ENCODE measurements around the gene NTRK1.

NTRK1 gene

GRCh38 chr1:156898161-156898566 lies 37.5 kb downstream of the NTRK1 start:
- no peak for DNase-seq (ENCODE audit: low spot score)

GRCh38 chr1:156898971-156899664 lies 38.5 kb downstream of the NTRK1 start:
- no peak for DNase-seq (ENCODE audit: low spot score)

DNA sequence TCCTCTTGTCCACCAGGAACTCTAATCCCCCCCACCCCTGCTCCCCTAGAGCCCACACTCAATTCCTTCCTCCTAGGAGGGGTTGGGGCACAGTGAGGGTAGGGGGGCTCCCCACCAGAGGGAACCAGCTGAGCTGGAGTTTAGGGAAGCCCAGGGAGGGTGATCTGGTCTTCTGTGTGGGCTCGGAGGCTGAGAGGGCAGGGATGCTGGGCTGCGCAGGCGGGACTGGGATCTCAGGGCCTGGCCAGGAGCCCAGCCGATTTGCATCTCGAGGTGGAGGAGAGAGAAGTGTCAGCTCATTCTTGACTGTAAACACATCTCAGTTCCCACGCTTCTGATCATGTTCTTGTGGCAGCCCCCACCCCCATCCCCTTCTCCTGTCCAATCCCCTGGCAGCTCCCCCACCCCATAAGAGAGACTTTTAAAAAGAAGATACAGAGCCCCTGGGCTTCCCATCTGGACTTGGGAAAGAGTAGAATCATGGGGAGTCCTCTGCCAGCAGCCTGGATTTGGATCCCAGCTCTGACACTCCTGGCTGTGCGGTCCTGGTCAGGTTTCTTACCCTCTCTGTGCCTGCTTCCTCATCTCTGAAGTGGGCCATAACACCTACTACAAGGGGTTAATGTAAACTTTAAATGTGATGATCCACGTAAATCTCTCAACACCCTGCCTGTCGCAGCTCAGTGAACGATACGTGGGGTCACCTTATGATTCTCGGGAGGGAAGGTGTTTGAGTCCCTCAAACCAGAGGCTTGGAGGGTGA lies 39.5 kb downstream of the NTRK1 start:
- no peak for DNase-seq (ENCODE audit: low spot score)

GRCh38 chr1:156900896-156901589 lies 40.4 kb downstream of the NTRK1 start:
- no peak for DNase-seq (ENCODE audit: low spot score)

DNA sequence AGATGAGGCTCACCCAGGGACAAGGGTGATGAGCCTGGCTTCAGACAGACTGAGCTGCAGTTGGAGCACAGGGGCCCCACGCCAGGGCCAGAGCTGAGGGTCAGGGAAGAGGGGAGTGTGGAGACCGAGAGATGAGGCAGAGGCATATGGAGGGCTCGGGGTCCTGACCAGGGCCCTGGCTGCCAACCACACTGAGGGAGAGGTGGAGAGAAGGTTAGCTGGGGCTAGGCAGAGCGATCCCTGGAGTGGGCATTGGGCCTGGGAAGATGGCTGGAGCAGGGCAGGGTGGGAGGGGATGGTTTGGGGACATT lies 40.9 kb downstream of the NTRK1 start:
- no peak for DNase-seq (ENCODE audit: low spot score)

GRCh38 chr1:156901966-156902915 lies 41.6 kb downstream of the NTRK1 start:
- DNase-seq (ENCODE audit: low spot score) = no peak

DNA sequence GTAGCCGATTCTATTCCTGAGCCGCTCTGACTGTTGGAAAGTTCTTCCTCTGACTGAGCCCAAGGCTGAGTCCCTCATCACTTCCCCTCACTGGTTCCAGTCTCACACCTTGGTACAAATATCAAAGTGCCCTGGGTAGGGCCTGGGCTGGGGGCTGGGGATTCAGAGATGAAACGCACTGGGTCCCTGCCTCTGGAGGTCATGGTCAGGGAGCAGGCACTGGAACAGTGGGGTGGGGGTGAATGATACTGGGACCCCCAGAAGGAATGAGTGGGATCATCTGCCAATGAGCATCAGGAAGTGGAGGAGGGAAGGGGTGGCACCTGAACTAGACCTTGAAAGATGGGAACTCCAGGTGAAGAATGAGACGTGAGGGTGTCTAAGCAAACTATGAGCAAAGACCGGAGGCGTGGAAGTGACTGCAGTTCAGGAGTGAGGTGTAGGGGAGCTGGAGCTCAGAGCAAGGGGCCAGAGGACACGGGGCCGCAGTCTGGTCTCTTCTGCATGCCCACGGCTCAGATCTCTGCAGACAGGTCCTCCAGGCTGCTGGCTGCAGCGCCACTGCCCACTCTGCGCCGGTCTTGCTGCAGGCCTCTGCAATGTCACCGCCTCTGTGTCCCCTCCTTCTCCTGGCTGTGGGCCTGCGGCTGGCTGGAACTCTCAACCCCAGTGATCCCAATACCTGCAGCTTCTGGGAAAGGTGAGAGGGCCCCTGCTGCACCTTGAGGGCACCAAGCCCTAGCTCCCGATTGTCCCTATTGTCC lies 42.8 kb downstream of the NTRK1 start:
- DNase-seq (ENCODE audit: low spot score) = no peak

DNA sequence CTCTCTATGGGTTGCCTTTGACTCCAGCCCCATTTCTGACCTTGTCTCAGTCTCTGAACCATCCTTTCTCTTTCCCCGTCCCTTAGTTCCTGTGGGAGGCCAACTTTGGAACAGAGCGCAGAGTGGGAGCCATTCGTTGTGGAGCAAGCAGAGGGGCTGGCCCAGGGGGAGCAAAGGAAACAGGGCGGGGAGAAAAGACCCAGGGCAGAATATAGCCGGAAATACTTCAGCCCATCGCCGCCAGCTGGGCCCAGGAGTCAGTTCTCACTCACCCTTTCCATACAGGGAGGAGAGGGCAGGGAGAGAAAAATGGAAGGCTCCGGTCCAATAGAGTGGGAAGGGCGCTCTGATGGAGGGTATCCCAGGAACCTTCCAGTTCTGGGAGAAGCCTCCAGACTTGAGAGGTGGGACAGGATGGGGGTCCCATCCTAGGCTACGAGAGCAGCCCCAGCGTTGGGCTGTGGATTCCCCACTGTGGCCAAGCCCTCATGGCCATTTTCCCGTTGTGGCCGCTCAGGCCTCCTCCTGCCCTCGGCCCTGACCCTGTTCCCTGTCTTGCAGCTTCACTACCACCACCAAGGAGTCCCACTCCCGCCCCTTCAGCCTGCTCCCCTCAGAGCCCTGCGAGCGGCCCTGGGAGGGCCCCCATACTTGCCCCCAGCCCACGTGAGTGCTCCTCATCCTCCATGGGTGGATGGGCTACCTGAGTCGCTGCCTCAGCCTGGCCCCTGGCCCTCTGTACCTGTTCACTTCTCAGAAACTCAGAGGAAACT lies 43.7 kb downstream of the NTRK1 start:
- no peak for DNase-seq (ENCODE audit: low spot score)

DNA sequence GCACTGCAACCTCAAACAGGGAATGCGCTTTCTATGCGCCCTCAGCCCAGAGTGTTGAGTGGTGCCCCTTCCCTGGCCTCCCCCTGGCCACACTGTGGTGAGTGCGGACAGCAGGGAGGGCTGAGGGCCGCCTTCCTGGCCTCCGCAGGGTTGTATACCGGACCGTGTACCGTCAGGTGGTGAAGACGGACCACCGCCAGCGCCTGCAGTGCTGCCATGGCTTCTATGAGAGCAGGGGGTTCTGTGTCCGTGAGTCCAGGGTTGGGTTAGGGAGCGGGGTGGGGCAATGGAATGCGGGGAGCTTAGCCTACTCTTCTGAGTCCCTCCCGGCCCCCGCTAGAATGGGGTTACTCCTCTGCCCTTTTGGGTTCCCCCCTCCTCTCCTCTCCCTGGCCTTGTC lies 44.5 kb downstream of the NTRK1 start:
- DNase-seq (ENCODE audit: low spot score) = no peak

DNA sequence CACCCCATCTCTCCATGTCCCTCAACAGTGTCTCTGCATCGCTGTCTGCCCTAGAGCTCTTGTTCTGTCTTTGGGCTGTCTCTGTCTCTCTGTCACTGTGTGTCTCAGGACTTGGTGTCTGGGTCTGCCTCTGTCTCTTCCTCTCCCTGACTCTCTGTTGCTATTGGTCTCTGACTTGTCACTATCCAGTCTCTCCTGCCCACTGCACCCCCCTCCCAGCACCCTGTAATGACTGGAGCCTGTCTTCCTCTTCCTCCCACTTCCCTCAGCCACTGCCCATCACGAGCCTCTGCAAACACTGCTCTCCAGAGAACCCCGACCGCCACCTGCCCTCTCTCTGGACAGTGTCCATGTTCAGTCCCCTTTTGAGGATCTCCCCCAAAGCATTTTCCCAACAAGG lies 45.0 kb downstream of the NTRK1 start:
- no peak for DNase-seq (ENCODE audit: low spot score)

DNA sequence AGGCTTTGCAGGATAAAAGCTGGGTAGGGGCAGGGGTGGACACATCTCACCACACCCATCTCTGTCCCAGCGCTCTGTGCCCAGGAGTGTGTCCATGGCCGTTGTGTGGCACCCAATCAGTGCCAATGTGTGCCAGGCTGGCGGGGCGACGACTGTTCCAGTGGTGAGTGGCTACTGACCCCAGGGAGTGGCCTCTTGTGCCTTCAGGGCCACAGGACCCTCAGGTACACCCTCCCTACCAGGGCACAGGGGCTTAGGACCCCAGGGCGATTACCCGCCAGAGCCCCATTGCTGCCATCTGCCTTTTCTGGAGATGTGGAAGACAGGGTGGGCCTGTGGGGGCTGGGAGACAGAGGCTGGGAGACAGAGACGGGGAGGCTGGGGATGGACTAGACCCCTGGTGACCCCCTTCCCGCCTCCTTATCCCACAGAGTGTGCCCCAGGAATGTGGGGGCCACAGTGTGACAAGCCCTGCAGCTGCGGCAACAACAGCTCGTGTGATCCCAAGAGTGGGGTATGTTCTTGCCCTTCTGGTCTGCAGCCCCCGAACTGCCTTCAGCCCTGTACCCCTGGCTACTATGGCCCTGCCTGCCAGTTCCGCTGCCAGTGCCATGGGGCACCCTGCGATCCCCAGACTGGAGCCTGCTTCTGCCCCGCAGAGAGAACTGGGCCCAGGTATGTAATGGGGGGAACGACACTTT lies 45.7 kb downstream of the NTRK1 start:
- DNase-seq (ENCODE audit: low spot score) = no peak

- no peak for DNase-seq (ENCODE audit: low spot score)
These were observed 47.9 kb downstream of the NTRK1 start for GRCh38 chr1:156908541-156908940.

- no peak for DNase-seq (ENCODE audit: low spot score)
These were observed 48.3 kb downstream of the NTRK1 start for GRCh38 chr1:156908955-156909354.

DNA sequence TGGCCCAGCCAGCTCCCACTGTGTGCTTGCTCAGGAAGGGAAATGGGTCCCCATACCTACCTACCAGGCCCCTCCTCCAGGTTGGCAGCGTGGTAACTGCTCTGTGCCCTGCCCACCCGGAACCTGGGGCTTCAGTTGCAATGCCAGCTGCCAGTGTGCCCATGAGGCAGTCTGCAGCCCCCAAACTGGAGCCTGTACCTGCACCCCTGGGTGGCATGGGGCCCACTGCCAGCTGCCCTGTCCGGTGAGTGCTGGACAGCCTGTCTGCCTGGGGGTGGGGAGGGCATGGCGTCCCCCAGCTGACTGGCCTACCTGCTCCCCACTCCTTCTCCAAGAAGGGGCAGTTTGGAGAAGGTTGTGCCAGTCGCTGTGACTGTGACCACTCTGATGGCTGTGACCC lies 49.0 kb downstream of the NTRK1 start:
- no peak for DNase-seq (ENCODE audit: low spot score)

DNA sequence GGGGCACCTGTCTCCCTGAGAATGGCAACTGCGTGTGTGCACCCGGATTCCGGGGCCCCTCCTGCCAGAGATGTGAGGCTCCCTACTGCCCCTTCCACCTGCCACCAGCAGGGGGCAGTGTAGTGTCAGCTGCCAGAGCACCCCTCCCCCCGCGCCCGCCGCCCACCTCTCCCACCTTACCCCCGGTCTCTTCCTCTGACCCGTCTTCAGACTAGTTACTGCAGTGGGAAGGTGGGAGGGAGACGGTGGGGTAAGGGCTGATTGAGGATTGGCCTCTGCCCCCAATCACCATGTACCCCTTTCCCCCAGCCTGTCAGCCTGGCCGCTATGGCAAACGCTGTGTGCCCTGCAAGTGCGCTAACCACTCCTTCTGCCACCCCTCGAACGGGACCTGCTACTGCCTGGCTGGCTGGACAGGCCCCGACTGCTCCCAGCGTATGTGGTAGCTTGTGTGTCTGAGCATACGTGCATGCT lies 49.7 kb downstream of the NTRK1 start:
- DNase-seq (ENCODE audit: low spot score) = peak; percentile 44

GRCh38 chr1:156911577-156912298 lies 51.1 kb downstream of the NTRK1 start:
- no peak for DNase-seq (ENCODE audit: low spot score)

- no peak for DNase-seq (ENCODE audit: low spot score)
These were observed 51.6 kb downstream of the NTRK1 start for GRCh38 chr1:156912310-156912709.

DNA sequence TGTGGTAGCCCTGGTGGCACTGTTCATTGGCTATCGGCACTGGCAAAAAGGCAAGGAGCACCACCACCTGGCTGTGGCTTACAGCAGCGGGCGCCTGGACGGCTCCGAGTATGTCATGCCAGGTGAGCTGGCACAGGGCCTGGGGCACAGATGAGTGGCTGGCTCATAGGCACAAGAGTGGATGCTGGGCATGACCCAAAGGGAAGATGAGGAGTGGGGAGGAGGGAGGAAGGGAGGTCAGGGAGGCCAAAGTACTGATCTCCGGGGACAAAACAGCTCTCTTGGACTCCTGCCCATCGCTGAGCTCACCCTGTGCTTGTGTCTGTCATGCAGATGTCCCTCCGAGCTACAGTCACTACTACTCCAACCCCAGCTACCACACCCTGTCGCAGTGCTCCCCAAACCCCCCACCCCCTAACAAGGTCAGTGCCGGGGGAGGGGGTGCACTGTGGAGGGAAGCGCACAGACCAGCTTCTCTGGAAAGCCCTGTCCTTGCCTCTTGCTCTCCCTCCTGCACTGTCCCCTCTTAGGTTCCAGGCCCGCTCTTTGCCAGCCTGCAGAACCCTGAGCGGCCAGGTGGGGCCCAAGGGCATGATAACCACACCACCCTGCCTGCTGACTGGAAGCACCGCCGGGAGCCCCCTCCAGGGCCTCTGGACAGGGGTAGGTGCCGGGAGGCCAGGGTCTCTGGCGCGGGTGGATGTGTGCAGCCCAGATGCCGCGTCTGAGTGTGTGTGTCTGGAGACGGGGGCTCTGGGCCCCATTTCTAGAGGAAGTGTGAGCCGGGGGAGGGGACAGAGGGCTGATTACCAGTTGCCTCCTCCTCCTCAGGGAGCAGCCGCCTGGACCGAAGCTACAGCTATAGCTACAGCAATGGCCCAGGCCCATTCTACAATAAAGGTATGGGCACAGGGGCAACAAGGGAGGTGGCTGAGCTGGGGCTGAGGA lies 52.5 kb downstream of the NTRK1 start:
- DNase-seq (ENCODE audit: low spot score) = no peak

All from activated CD4-positive, alpha-beta T cell treated with anti-CD3 and anti-CD28 coated beads, Interleukin-2, Interleukin-4, amounts not matched to agents 100 ng/mL and 50 ng/mL, durations not matched to agents 16 hours and 8 hours (primary cell).